GM12878 (cell line): ENCODE measurements around the gene COMT. TPM values are rescaled to one million over a fixed set of nuclear protein-coding genes. Genes with fewer than 3 reads are reported as not detected.

Experiments used
- ATAC-seq: fragments of 200-7000 bp; cut with Tn5 transposase; 3 replicates; pipeline ENCODE4 v1.9.1; 2020; ENCODE audit warnings: mild to moderate bottlenecking, moderate library complexity
- BruUV-seq: library from RNA; stranded (reverse); fragments of 400-500 nt; replicated peaks from 2 replicates; lab custom pipeline; 2021; lab: Mats Ljungman, UMichigan
- CTCF ChIA-PET: fragments of 300-600 bp; sonication (Branson Sonifier 250); formaldehyde crosslinking; extraction: SDS; loops from one replicate; lab custom pipeline; 2021; ENCODE audit warnings: inconsistent platforms; lab: Yijun Ruan, JAX
- POLR2A ChIA-PET: fragments of 350-600 bp; formaldehyde crosslinking; extraction: SDS; loops from one replicate; lab custom pipeline; 2021; ENCODE audit warnings: inconsistent platforms; lab: Charles Lee
- RAD21 ChIA-PET: fragments of 300-600 bp; sonication (Branson Sonifier 250); formaldehyde crosslinking; loops from one replicate; lab custom pipeline; 2023; ENCODE audit warnings: antibody characterized with exemption; ENCODE audit not compliant: unreplicated experiment; lab: Charles Lee
- SMC1A ChIA-PET: fragments of 300-600 bp; sonication (Branson Sonifier 250); formaldehyde crosslinking; loops from one replicate; lab custom pipeline; 2023; ENCODE audit not compliant: unreplicated experiment, uncharacterized antibody; lab: Charles Lee
- DNase-seq: peaks from one replicate; pipeline ENCODE4 v3.0.0-alpha.2; 2011; ENCODE audit warnings: low read depth, low spot score
- FAIRE-seq: peaks from 3 replicates; lab custom pipeline; 2011; peaks lifted over from hg19 to GRCh38; lab: Jason Lieb, UNC
- H2AFZ ChIP-seq: 2 replicates; pipeline ENCODE4 v1.6.0; 2011; ENCODE audit warnings: low read depth, low read length, control low read depth; ENCODE audit not compliant: control insufficient read depth
- H3K27ac ChIP-seq: 2 replicates; pipeline ENCODE4 v1.5.1; 2011; ENCODE audit warnings: control low read depth; ENCODE audit not compliant: control insufficient read depth, insufficient read depth
- H3K27me3 ChIP-seq, 2 experiments: replicated peaks in 1 of 2; 2 replicates each; pipeline versions ENCODE4 v1.6.0 to v1.6.1; 2011; ENCODE audit warnings: low read length in 1 of 2; ENCODE audit not compliant: control insufficient read depth in 2 of 2, insufficient read depth in 2 of 2
- H3K36me3 ChIP-seq, 2 experiments: 2 replicates each; pipeline ENCODE4 v1.5.1; 2011; ENCODE audit warnings: low read length in 1 of 2; ENCODE audit not compliant: control insufficient read depth in 2 of 2, insufficient read depth in 2 of 2
- H3K4me1 ChIP-seq: 2 replicates; pipeline ENCODE4 v1.6.1; 2011; ENCODE audit warnings: mild to moderate bottlenecking, low read length, moderate library complexity, mixed read lengths; ENCODE audit not compliant: control insufficient read depth, insufficient read depth
- H3K4me2 ChIP-seq: 2 replicates; pipeline ENCODE4 v1.6.0; 2011; ENCODE audit warnings: control low read depth; ENCODE audit not compliant: control insufficient read depth, insufficient read depth
- H3K4me3 ChIP-seq: fragments of 200-600 bp; sonication (generic); 2 replicates; pipeline ENCODE4 v1.5.1; 2016
- H3K79me2 ChIP-seq: 2 replicates; pipeline ENCODE4 v1.6.0; 2011; ENCODE audit warnings: low read length; ENCODE audit not compliant: control insufficient read depth, insufficient read depth
- H3K9ac ChIP-seq: 2 replicates; pipeline ENCODE4 v1.8.0; 2011; ENCODE audit warnings: low read length, control low read depth, mixed read lengths; ENCODE audit not compliant: control insufficient read depth, insufficient read depth
- H3K9me3 ChIP-seq: replicated peaks from 3 replicates; pipeline ENCODE4 v1.5.1; 2011; ENCODE audit warnings: mild to moderate bottlenecking, low read length; ENCODE audit not compliant: control insufficient read depth, insufficient read depth
- H4K20me1 ChIP-seq: 2 replicates; pipeline ENCODE4 v1.6.0; 2011; ENCODE audit not compliant: control insufficient read depth, insufficient read depth
- ASH2L ChIP-seq: fragments of 300-600, 200-600 bp; sonication (generic); IDR thresholded peaks from 2 replicates; pipeline ENCODE4 v1.6.1; 2017; ENCODE audit warnings: low read depth, mild to moderate bottlenecking, borderline replicate concordance
- BACH1 ChIP-seq: fragments of 450-650 bp; IDR thresholded peaks from 2 replicates; pipeline ENCODE4 v1.6.1; 2017; ENCODE audit warnings: mild to moderate bottlenecking, borderline replicate concordance
- CHD2 ChIP-seq: IDR thresholded peaks from 2 replicates; pipeline ENCODE4 v1.6.1; 2011; ENCODE audit warnings: low read depth, low read length, improper control_type of control experiment, borderline replicate concordance
- CREB1 ChIP-seq: IDR thresholded peaks from 2 replicates; pipeline ENCODE4 v1.6.1; 2012; ENCODE audit warnings: low read depth, mild to moderate bottlenecking, inconsistent platforms
- FOXM1 ChIP-seq: IDR thresholded peaks from 2 replicates; pipeline ENCODE4 v1.6.1; 2012; ENCODE audit warnings: low read depth, mild to moderate bottlenecking, inconsistent platforms, low read length, moderate library complexity
- HDGF ChIP-seq: fragments of 450-650 bp; IDR thresholded peaks from 2 replicates; pipeline ENCODE4 v1.6.1; 2016; ENCODE audit warnings: antibody characterized with exemption
- HSF1 ChIP-seq: fragments of 150-350 bp; IDR thresholded peaks from 2 replicates; pipeline ENCODE4 v1.6.1; 2014; ENCODE audit warnings: mild to moderate bottlenecking, low read depth, low read length
- LARP7 ChIP-seq: fragments of 450-650 bp; IDR thresholded peaks from 2 replicates; pipeline ENCODE4 v1.6.1; 2017; ENCODE audit warnings: mild to moderate bottlenecking
- MYB ChIP-seq: fragments of 150-350 bp; IDR thresholded peaks from 2 replicates; pipeline ENCODE4 v1.6.1; 2014; ENCODE audit warnings: mild to moderate bottlenecking, low read depth, low read length, borderline replicate concordance
- PML ChIP-seq: IDR thresholded peaks from 2 replicates; pipeline ENCODE4 v1.6.1; 2012; ENCODE audit warnings: low read length, inconsistent platforms
- TBL1XR1 ChIP-seq: IDR thresholded peaks from 2 replicates; pipeline ENCODE4 v1.6.1; 2012; ENCODE audit warnings: low read depth, low read length, improper control_type of control experiment
- TCF12 ChIP-seq: IDR thresholded peaks from 2 replicates; pipeline ENCODE4 v1.6.1; 2011; ENCODE audit warnings: low read depth, mild to moderate bottlenecking, low read length
- ZNF592 ChIP-seq: fragments of 450-650 bp; IDR thresholded peaks from 2 replicates; pipeline ENCODE4 v1.6.1; 2017; ENCODE audit warnings: mild to moderate bottlenecking, moderate library complexity
- WGBS: methylation state at CpG from one replicate; pipeline ENCODE4 v1.1.6; 2016; ENCODE audit warnings: low lambda C conversion rate; ENCODE audit not compliant: insufficient replicate concordance, insufficient coverage; ENCODE audit errors: missing lambda C conversion rate; 5-methylcytosine and 5-hydroxymethylcytosine counted together
- in situ Hi-C: fragments of 300-500 bp; cut with MboI; formaldehyde crosslinking; loops from 9 replicates; pipeline ENCODE4 v1.14.3; 2018; ENCODE audit warnings: mixed read lengths
- intact Hi-C: fragments of 100-400 bp; cut with micrococcal nuclease; formaldehyde crosslinking; loops from one replicate; pipeline ENCODE4 v1.14.2; 2022; ENCODE audit not compliant: unreplicated experiment
- polyA plus RNA-seq, 11 experiments: library from polyadenylated mRNA; depleted of rRNA in 4 of 11; unstranded in 6 of 11; stranded (reverse) in 5 of 11; fragments of >200 nt; fragmentation: Nextera tagmentation in 4 of 11; fragmentation: Illumina TruSeq in 1 of 11; extraction: Ambion mirVana in 4 of 11; extraction: Trizol in 1 of 11; gene quantifications; 1 replicate in 1 of 11; 2 replicates in 10 of 11; pipeline versions ENCODE4 v1.2.1 to v1.2.3, GENCODE V29; 2011 to 2016; ENCODE audit warnings: inconsistent platforms in 2 of 11, missing spikeins in 2 of 11, low read depth in 1 of 11
- total RNA-seq, 4 experiments: library from RNA; depleted of rRNA in 3 of 4; stranded (reverse); fragments of >200 nt in 3 of 4; fragmentation: Illumina TruSeq in 1 of 4; extraction: Trizol in 1 of 4; gene quantifications; 2 replicates each; pipeline versions ENCODE4 v1.2.1 to v1.2.3, GENCODE V29; 2013 to 2021
- TF ChIP-seq, protein P1 (sequence below): fragments of 450-650 bp; IDR thresholded peaks from 2 replicates; pipeline ENCODE4 v1.6.1; 2018; ENCODE audit warnings: borderline replicate concordance, mild to moderate bottlenecking; ENCODE audit not compliant: partially characterized antibody
- TF ChIP-seq, protein P2 (sequence below): IDR thresholded peaks from 2 replicates; pipeline ENCODE4 v1.6.1; 2011; ENCODE audit warnings: low read depth, mild to moderate bottlenecking, low read length, moderate library complexity, borderline replicate concordance; ENCODE audit errors: extremely low read depth

The COMT gene
- total and polyA plus RNA-seq, 10 of the 15 experiments (the other 5 are each of a cell fraction or from before 2014, with no cell fraction given): 4.5 to 152 (median 66.1) TPM

DNA sequence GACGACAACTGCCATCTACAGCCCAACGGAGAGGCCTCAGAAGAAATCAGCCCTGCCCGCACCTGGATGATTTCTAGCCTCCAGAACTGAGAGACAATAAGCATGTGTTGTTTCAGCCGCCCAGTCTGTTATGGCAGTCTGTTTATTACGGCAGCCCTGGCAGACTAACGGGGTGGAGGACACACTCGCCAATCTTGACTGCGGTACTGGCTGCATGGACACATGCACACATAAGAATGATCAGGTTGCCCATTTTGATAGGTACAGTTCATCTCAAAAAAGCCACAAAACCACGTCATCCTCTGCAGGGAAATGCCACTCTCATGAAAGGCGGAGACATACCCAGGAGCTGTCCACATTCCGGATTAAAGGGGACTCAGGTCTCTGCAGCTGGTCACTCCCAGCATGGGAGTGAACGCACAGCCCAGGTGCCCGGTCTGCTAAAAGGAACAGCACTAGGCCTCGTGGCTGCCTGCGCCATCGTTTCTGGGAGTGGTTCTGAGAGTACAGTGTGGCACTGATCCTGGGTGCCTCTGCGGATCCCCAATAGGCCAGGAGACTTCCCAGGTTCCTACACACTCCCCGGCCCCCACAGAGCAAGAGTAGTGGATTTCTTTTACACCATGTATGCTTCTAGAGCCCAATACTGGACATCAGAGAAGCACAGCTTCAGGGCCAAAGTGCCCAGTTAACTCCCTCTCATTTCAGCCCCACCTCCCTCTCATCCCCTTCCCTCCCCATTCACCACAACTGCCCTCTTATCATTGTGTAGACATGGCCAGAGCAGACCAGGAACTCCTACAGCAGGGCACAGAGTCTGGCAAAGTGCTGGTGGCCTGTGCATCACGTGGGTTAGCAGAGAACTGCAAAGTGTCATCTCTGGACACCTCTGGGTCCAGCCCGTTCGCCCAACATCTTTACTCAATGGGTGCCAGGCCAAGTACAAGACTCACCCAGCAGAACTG, 11.7 kb upstream of the COMT start:
- no peak overlapping the region for H3K4me3 ChIP-seq
- no peak for ATAC-seq
- DNase-seq: no peak
- no peak overlapping the region for H3K9ac ChIP-seq
- no peaks in the 10 kb centered on the region for H3K9me3 ChIP-seq
- no peaks in the 10 kb centered on the region for H4K20me1 ChIP-seq
- no peaks in the 10 kb centered on the region for H3K36me3 ChIP-seq
- BruUV-seq: no TSS peak
- 84% methylated on average over 21 of the region's 21 CpGs for WGBS
- ChIA-PET POLR2A (no interaction called here), SMC1A (no interaction called here), CTCF (no interaction called here), RAD21 (no interaction called here)
- H3K79me2 ChIP-seq: no peaks in the 10 kb centered on the region
- no peak for FAIRE-seq
- no peaks in the 10 kb centered on the region for H3K27me3 ChIP-seq
- in situ Hi-C loops (no loop called here), intact Hi-C loops (no loop called here)
- H2AFZ ChIP-seq: no peak overlapping the region
- no peak overlapping the region for H3K4me2 ChIP-seq
- no peak overlapping the region for H3K27ac ChIP-seq
- no peaks in the 10 kb centered on the region for H3K4me1 ChIP-seq
- TF ChIP-seq BACH1 (no peak), CHD2 (no peak), ZNF592 (no peak), CREB1 (no peak), ASH2L (no peak), HSF1 (no peak), MYB (no peak), TCF12 (no peak), TBL1XR1 (no peak), FOXM1 (no peak), PML (no peak), HDGF (no peak), LARP7 (no peak)
- TF ChIP-seq, protein P1, sequence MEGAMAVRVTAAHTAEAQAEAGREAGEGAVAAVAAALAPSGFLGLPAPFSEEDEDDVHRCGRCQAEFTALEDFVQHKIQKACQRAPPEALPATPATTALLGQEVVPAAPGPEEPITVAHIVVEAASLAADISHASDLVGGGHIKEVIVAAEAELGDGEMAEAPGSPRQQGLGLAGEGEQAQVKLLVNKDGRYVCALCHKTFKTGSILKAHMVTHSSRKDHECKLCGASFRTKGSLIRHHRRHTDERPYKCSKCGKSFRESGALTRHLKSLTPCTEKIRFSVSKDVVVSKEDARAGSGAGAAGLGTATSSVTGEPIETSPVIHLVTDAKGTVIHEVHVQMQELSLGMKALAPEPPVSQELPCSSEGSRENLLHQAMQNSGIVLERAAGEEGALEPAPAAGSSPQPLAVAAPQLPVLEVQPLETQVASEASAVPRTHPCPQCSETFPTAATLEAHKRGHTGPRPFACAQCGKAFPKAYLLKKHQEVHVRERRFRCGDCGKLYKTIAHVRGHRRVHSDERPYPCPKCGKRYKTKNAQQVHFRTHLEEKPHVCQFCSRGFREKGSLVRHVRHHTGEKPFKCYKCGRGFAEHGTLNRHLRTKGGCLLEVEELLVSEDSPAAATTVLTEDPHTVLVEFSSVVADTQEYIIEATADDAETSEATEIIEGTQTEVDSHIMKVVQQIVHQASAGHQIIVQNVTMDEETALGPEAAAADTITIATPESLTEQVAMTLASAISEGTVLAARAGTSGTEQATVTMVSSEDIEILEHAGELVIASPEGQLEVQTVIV: no peak
- TF ChIP-seq, protein P2, sequence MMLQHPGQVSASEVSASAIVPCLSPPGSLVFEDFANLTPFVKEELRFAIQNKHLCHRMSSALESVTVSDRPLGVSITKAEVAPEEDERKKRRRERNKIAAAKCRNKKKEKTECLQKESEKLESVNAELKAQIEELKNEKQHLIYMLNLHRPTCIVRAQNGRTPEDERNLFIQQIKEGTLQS: no peak
